H1 (cell line): ENCODE data around the gene PAPOLA. TPM values are rescaled to one million over a fixed set of nuclear protein-coding genes. Genes with fewer than 3 reads are reported as not detected.

Source experiments
- CTCF ChIA-PET: fragments of 300-600 bp; sonication (Branson Sonifier 250); formaldehyde crosslinking; loops from one replicate; lab custom pipeline; 2021; ENCODE audit not compliant: partially characterized antibody; lab: Charles Lee
- POLR2A ChIA-PET: fragments of 300-600 bp; sonication (Branson Sonifier 250); formaldehyde crosslinking; loops from one replicate; lab custom pipeline; 2021; ENCODE audit warnings: inconsistent platforms; ENCODE audit not compliant: partially characterized antibody; lab: Charles Lee
- DNase-seq, 2 experiments: peaks; one replicate each; pipeline versions ENCODE4 v3.0.0 to v3.0.0-alpha.2; 2010 to 2022; ENCODE audit warnings: low spot score in 2 of 2, low read depth in 1 of 2, mixed read lengths in 1 of 2
- FAIRE-seq: peaks from 2 replicates; lab custom pipeline; 2011; peaks lifted over from hg19 to GRCh38; lab: Jason Lieb, UNC
- H2AFZ ChIP-seq: 2 replicates; pipeline ENCODE4 v1.8.1; 2012; ENCODE audit warnings: low read length, inconsistent platforms
- H2AK5ac ChIP-seq: 2 replicates; pipeline ENCODE4 v1.6.1; 2013; ENCODE audit warnings: low read depth, low read length
- H2BK120ac ChIP-seq: replicated peaks from 2 replicates; pipeline ENCODE3; 2013; ENCODE audit warnings: low read depth, low read length, inconsistent platforms
- H2BK12ac ChIP-seq: 2 replicates; pipeline ENCODE4 v1.6.1; 2013; ENCODE audit warnings: low read depth, low read length
- H2BK15ac ChIP-seq: 2 replicates; pipeline ENCODE4 v1.6.1; 2013; ENCODE audit warnings: low read length
- H2BK20ac ChIP-seq: 2 replicates; pipeline ENCODE4 v1.6.1; 2013; ENCODE audit warnings: low read length
- H2BK5ac ChIP-seq: 2 replicates; pipeline ENCODE4 v1.6.1; 2013; ENCODE audit warnings: low read depth, low read length
- H3K14ac ChIP-seq: 2 replicates; pipeline ENCODE4 v1.6.1; 2013; ENCODE audit warnings: inconsistent platforms; ENCODE audit not compliant: insufficient read length
- H3K18ac ChIP-seq: 2 replicates; pipeline ENCODE4 v1.6.1; 2013; ENCODE audit warnings: low read length; ENCODE audit errors: extremely low read depth
- H3K23ac ChIP-seq: 2 replicates; pipeline ENCODE4 v1.6.1; 2013; ENCODE audit warnings: inconsistent platforms; ENCODE audit not compliant: insufficient read length
- H3K23me2 ChIP-seq: 2 replicates; pipeline ENCODE4 v1.6.1; 2013; ENCODE audit warnings: low read depth, low read length
- H3K27ac ChIP-seq: 2 replicates; pipeline ENCODE4 v1.6.1; 2011; ENCODE audit warnings: low read depth, low read length, inconsistent platforms
- H3K27me3 ChIP-seq, 4 experiments: replicated peaks in 1 of 4; 1 replicate in 1 of 4; 2 replicates in 3 of 4; pipeline versions ENCODE4 v1.6.1 to v1.8.1; 2011 to 2013; ENCODE audit warnings: low read length in 3 of 4, mild to moderate bottlenecking in 3 of 4, inconsistent platforms in 2 of 4, mixed read lengths in 2 of 4, moderate library complexity in 1 of 4; ENCODE audit not compliant: control insufficient read depth in 3 of 4, insufficient read depth in 3 of 4; ENCODE audit errors: extremely low read depth in 1 of 4
- H3K36me3 ChIP-seq, 4 experiments: 2 replicates each; pipeline versions ENCODE4 v1.6.1 to v1.8.1; 2011 to 2013; ENCODE audit warnings: mild to moderate bottlenecking in 4 of 4, low read length in 3 of 4, moderate library complexity in 2 of 4, control low read depth in 1 of 4, inconsistent platforms in 1 of 4; ENCODE audit not compliant: insufficient read depth in 4 of 4, control insufficient read depth in 2 of 4
- H3K4ac ChIP-seq: replicated peaks from 2 replicates; pipeline ENCODE3; 2013; ENCODE audit warnings: low read length, low read depth, mixed read lengths, inconsistent platforms; ENCODE audit not compliant: insufficient read length
- H3K4me1 ChIP-seq, 4 experiments: replicated peaks in 1 of 4; 1 replicate in 1 of 4; 2 replicates in 3 of 4; pipeline versions ENCODE4 v1.6.1 to v1.8.1; 2011 to 2013; ENCODE audit warnings: low read length in 3 of 4, inconsistent platforms in 2 of 4, mixed read lengths in 1 of 4; ENCODE audit not compliant: insufficient read depth in 4 of 4, control insufficient read depth in 3 of 4
- H3K4me2 ChIP-seq, 2 experiments: 2 replicates each; pipeline versions ENCODE4 v1.6.1 to v1.8.1; 2011 to 2013; ENCODE audit warnings: low read depth in 2 of 2, low read length in 2 of 2, control low read depth in 1 of 2, inconsistent platforms in 1 of 2, mild to moderate bottlenecking in 1 of 2; ENCODE audit not compliant: insufficient read depth in 1 of 2
- H3K4me3 ChIP-seq, 4 experiments: fragments of 200-600, 300-600 bp in 1 of 4; sonication (generic), shearing (Covaris generic), sonication (Bioruptor Twin) in 1 of 4; 2 replicates each; pipeline versions ENCODE4 v1.5.1 to v1.8.1; 2011 to 2016; ENCODE audit warnings: low read length in 4 of 4, low read depth in 3 of 4, control low read depth in 2 of 4, inconsistent platforms in 2 of 4, mild to moderate bottlenecking in 2 of 4, mixed read lengths in 1 of 4, moderate library complexity in 1 of 4; ENCODE audit not compliant: insufficient read depth in 2 of 4; ENCODE audit errors: extremely low read depth in 1 of 4
- H3K56ac ChIP-seq: replicated peaks from 2 replicates; pipeline ENCODE3; 2013; ENCODE audit warnings: low read depth, mild to moderate bottlenecking, mixed read lengths, low read length, inconsistent platforms; ENCODE audit not compliant: insufficient read length
- H3K79me1 ChIP-seq: 2 replicates; pipeline ENCODE4 v1.6.1; 2013; ENCODE audit warnings: low read depth, low read length, control low read depth
- H3K79me2 ChIP-seq, 2 experiments: 2 replicates each; pipeline versions ENCODE4 v1.6.1 to v1.8.1; 2012 to 2013; ENCODE audit warnings: low read length in 2 of 2, mild to moderate bottlenecking in 2 of 2, inconsistent platforms in 1 of 2; ENCODE audit not compliant: insufficient read depth in 2 of 2, control insufficient read depth in 1 of 2
- H3K9ac ChIP-seq, 4 experiments: replicated peaks in 1 of 4; 1 replicate in 1 of 4; 2 replicates in 3 of 4; pipeline versions ENCODE4 v1.6.1 to v1.8.1; 2011 to 2013; ENCODE audit warnings: low read depth in 3 of 4, low read length in 3 of 4, control low read depth in 2 of 4, mild to moderate bottlenecking in 2 of 4, moderate library complexity in 2 of 4, inconsistent platforms in 1 of 4; ENCODE audit errors: extremely low read depth in 1 of 4
- H3K9me3 ChIP-seq, 2 experiments: 2 replicates each; pipeline versions ENCODE4 v1.6.1 to v1.8.1; 2012 to 2013; ENCODE audit warnings: mild to moderate bottlenecking in 2 of 2, moderate library complexity in 2 of 2, control low read depth in 1 of 2, inconsistent platforms in 1 of 2, low read depth in 1 of 2, low read length in 1 of 2, mixed read lengths in 1 of 2; ENCODE audit not compliant: insufficient read depth in 2 of 2
- H4K20me1 ChIP-seq, 2 experiments: replicated peaks in 1 of 2; 2 replicates each; pipeline versions ENCODE3 to v1.8.1; 2011 to 2013; ENCODE audit warnings: inconsistent platforms in 2 of 2, low read length in 2 of 2, mild to moderate bottlenecking in 1 of 2; ENCODE audit not compliant: insufficient read depth in 2 of 2, control insufficient read depth in 1 of 2
- H4K5ac ChIP-seq: 2 replicates; pipeline ENCODE4 v1.6.1; 2013; ENCODE audit warnings: low read length, low read depth, mixed read lengths, inconsistent platforms; ENCODE audit not compliant: insufficient read length
- H4K8ac ChIP-seq: 2 replicates; pipeline ENCODE4 v1.8.0; 2013; ENCODE audit warnings: mild to moderate bottlenecking, moderate library complexity, low read length, inconsistent platforms; ENCODE audit not compliant: insufficient read depth; ENCODE audit errors: extremely low read depth
- H4K91ac ChIP-seq: replicated peaks from 2 replicates; pipeline ENCODE3; 2013; ENCODE audit warnings: low read length, mixed read lengths, inconsistent platforms; ENCODE audit not compliant: insufficient read length
- BCL11A ChIP-seq, 2 experiments: IDR thresholded peaks; one replicate each; pipeline ENCODE4 v1.6.1; 2011; ENCODE audit warnings: low read depth in 2 of 2, low read length in 2 of 2, mild to moderate bottlenecking in 2 of 2
- FOSL1 ChIP-seq: IDR thresholded peaks from 2 replicates; pipeline ENCODE4 v1.6.1; 2011; ENCODE audit warnings: mild to moderate bottlenecking, low read depth, low read length, moderate library complexity; ENCODE audit not compliant: insufficient read depth
- GTF2F1 ChIP-seq: IDR thresholded peaks from 2 replicates; pipeline ENCODE4 v1.6.1; 2012; ENCODE audit warnings: low read depth, low read length, improper control_type of control experiment, borderline replicate concordance
- JUN ChIP-seq: IDR thresholded peaks from 2 replicates; pipeline ENCODE4 v1.6.1; 2011; ENCODE audit warnings: low read depth, mild to moderate bottlenecking, improper control_type of control experiment, low read length
- KDM5A ChIP-seq: fragments of 200-600 bp; IDR thresholded peaks from 2 replicates; pipeline ENCODE4 v1.7.1; 2012; ENCODE audit warnings: mild to moderate bottlenecking, low read length, inconsistent platforms, mixed read lengths
- NANOG ChIP-seq: IDR thresholded peaks from 2 replicates; pipeline ENCODE4 v1.6.1; 2011; ENCODE audit warnings: low read length, low read depth, mild to moderate bottlenecking, inconsistent platforms; ENCODE audit not compliant: insufficient read depth, poor library complexity, severe bottlenecking
- RBBP5 ChIP-seq: IDR thresholded peaks from 2 replicates; pipeline ENCODE4 v1.7.1; 2012; ENCODE audit warnings: low read depth, mild to moderate bottlenecking, inconsistent platforms, low read length, moderate library complexity, borderline replicate concordance
- SAP30 ChIP-seq: fragments of 300-600 bp; sonication (generic); IDR thresholded peaks from 2 replicates; pipeline ENCODE4 v1.7.1; 2012; ENCODE audit warnings: low read length, moderate library complexity, mild to moderate bottlenecking, inconsistent platforms; ENCODE audit not compliant: insufficient read depth, insufficient replicate concordance
- SP2 ChIP-seq: IDR thresholded peaks from 2 replicates; pipeline ENCODE4 v1.6.1; 2012; ENCODE audit warnings: mild to moderate bottlenecking, low read length, inconsistent platforms
- SP4 ChIP-seq: IDR thresholded peaks from 2 replicates; pipeline ENCODE4 v1.6.1; 2012; ENCODE audit warnings: low read length, inconsistent platforms
- TAF1 ChIP-seq: IDR thresholded peaks from 2 replicates; pipeline ENCODE4 v1.6.1; 2011; ENCODE audit warnings: mild to moderate bottlenecking, low read depth, low read length
- TBP ChIP-seq: IDR thresholded peaks from 2 replicates; pipeline ENCODE4 v1.6.1; 2011; ENCODE audit warnings: low read depth, low read length, improper control_type of control experiment
- ZNF274 ChIP-seq: IDR thresholded peaks from 2 replicates; pipeline ENCODE4 v1.7.0; 2012; ENCODE audit warnings: low read length, borderline replicate concordance; ENCODE audit errors: extremely low read depth
- WGBS, 2 experiments: shearing (Covaris generic) in 1 of 2; methylation state at CpG; one replicate each; pipeline versions ENCODE4 v1.1.6 to v1.1.7; 2013 to 2015; ENCODE audit warnings: low lambda C conversion rate in 2 of 2, mixed read lengths in 2 of 2, inconsistent platforms in 1 of 2, low coverage in 1 of 2, missing lambda C conversion rate in 1 of 2; ENCODE audit not compliant: insufficient replicate concordance in 2 of 2, insufficient coverage in 1 of 2, insufficient read length in 1 of 2; ENCODE audit errors: extremely low coverage in 1 of 2, missing lambda C conversion rate in 1 of 2; 5-methylcytosine and 5-hydroxymethylcytosine counted together
- polyA plus RNA-seq, 7 experiments: library from polyadenylated mRNA; depleted of rRNA in 3 of 7; stranded (reverse) in 5 of 7; unstranded in 2 of 7; fragments of >200 nt in 5 of 7; fragments of 200-250 nt in 2 of 7; gene quantifications; 1 replicate in 5 of 7; 2 replicates in 1 of 7; 4 replicates in 1 of 7; pipeline versions ENCODE4 v1.2.1 to v1.2.3, GENCODE V29; 2011 to 2013; ENCODE audit warnings: missing spikeins in 2 of 7, mixed read lengths in 2 of 7
- total RNA-seq: library from RNA; stranded (reverse); fragmentation: NEBNext Ultra II Directional; extraction: Animal tissue kit (Norgen Biotek cat#: 25700); gene quantifications from 2 replicates; pipeline ENCODE4 v1.2.1, GENCODE V29; 2021
- TF ChIP-seq, protein P1 (sequence below): IDR thresholded peaks from 2 replicates; pipeline ENCODE4 v1.6.1; 2011; ENCODE audit warnings: low read depth, mild to moderate bottlenecking, low read length; ENCODE audit not compliant: insufficient read depth

The PAPOLA gene
- total and polyA plus RNA-seq, 2 of the 8 experiments (the other 6 are each of a cell fraction or from before 2014, with no cell fraction given), result 163 to 239 TPM

GRCh38 chr14:96597680-96598079, 95.5 kb downstream of the PAPOLA start:
- Histone ChIP-seq H3K79me1 (no peaks in the 10 kb centered on the region), H2BK12ac (no peak overlapping the region), H3K18ac (no peak overlapping the region; the same call in 1 of the 2 replicates), H2AFZ (no peak overlapping the region), H3K27me3 (peaks cover 0 to 8% (median 5%) of the 10 kb centered on the region in 4 experiments; a peak in 6 of 7 replicates), H4K8ac (no peak overlapping the region; the same call in 1 of the 2 replicates), H3K4me2 (no peak overlapping the region), H3K56ac (no peak overlapping the region), H4K20me1 (no peaks in the 10 kb centered on the region), H3K4me1 (peaks cover 0 to 3% (median under 1%) of the 10 kb centered on the region in 4 experiments; a peak in 3 of 7 replicates), H2BK20ac (no peak overlapping the region), H3K23me2 (peaks cover 3% of the 10 kb centered on the region; the same call in 1 of the 2 replicates), H3K4ac (no peak overlapping the region), H2BK15ac (no peak overlapping the region), H2BK5ac (no peak overlapping the region), H3K36me3 (no peaks in the 10 kb centered on the region), H3K9ac (no peak overlapping the region), H3K23ac (no peak overlapping the region), H3K14ac (no peak overlapping the region), H3K9me3 (no peaks in the 10 kb centered on the region), H3K79me2 (no peaks in the 10 kb centered on the region), H2BK120ac (no peak overlapping the region), H4K5ac (no peak overlapping the region), H4K91ac (no peak overlapping the region), H3K4me3 (no peak overlapping the region), H2AK5ac (no peak overlapping the region; the same call in 1 of the 2 replicates), H3K27ac (no peak overlapping the region)
- no peak for FAIRE-seq
- CTCF ChIA-PET, result no interaction called here
- 90% methylated on average over 5 of the region's 5 CpGs; no CpG with 5 or more reads in 1 of the 2 experiments for whole genome bisulfite sequencing, 2 experiments
- DNase-seq, result no peak
- POLR2A ChIA-PET, result no interaction called here
- TF ChIP-seq FOSL1, result no peak
- no peak for TF ChIP-seq SAP30
- TF ChIP-seq RBBP5, result no peak
- no peak for TF ChIP-seq GTF2F1
- no peak for TF ChIP-seq ZNF274
- TF ChIP-seq BCL11A (IDR thresholded peaks at IDR 0.05; ENCODE audit: low read depth in 2 of 2, low read length in 2 of 2), result no peak
- no peak for TF ChIP-seq KDM5A
- TF ChIP-seq JUN, result no peak
- no peak for TF ChIP-seq NANOG
- TF ChIP-seq, protein P1, sequence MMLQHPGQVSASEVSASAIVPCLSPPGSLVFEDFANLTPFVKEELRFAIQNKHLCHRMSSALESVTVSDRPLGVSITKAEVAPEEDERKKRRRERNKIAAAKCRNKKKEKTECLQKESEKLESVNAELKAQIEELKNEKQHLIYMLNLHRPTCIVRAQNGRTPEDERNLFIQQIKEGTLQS, result no peak
- no peak for TF ChIP-seq TBP
- TF ChIP-seq SP4, result no peak
- no peak for TF ChIP-seq TAF1
- TF ChIP-seq SP2, result no peak
